Ishikawa (cell line): ENCODE data around the gene ITPR1.

ENCODE experiments used
- CEBPB ChIP-seq: IDR thresholded peaks from 2 replicates; pipeline ENCODE4 v1.6.1; 2012
- CREB1 ChIP-seq: IDR thresholded peaks from 2 replicates; pipeline ENCODE4 v1.6.1; 2012; ENCODE audit warnings: low read depth
- EGR1 ChIP-seq: IDR thresholded peaks from 2 replicates; pipeline ENCODE4 v1.6.1; 2012
- EP300 ChIP-seq: IDR thresholded peaks from 2 replicates; pipeline ENCODE4 v1.6.1; 2012; ENCODE audit warnings: borderline replicate concordance
- FOXM1 ChIP-seq: IDR thresholded peaks from 2 replicates; pipeline ENCODE4 v1.6.1; 2012; ENCODE audit warnings: low read depth, borderline replicate concordance
- NFIC ChIP-seq: IDR thresholded peaks from 2 replicates; pipeline ENCODE4 v1.6.1; 2012
- RAD21 ChIP-seq: IDR thresholded peaks from 2 replicates; pipeline ENCODE4 v1.6.1; 2012; ENCODE audit warnings: low read depth
- TAF1 ChIP-seq: IDR thresholded peaks from 2 replicates; pipeline ENCODE4 v1.6.1; 2012; ENCODE audit warnings: low read depth, mild to moderate bottlenecking
- TCF12 ChIP-seq: IDR thresholded peaks from 2 replicates; pipeline ENCODE4 v1.6.1; 2012; ENCODE audit warnings: low read depth
- TEAD4 ChIP-seq: IDR thresholded peaks from 2 replicates; pipeline ENCODE4 v1.6.1; 2012
- YY1 ChIP-seq: IDR thresholded peaks from 2 replicates; pipeline ENCODE4 v1.6.1; 2012; ENCODE audit warnings: low read depth
- ZBTB7A ChIP-seq: IDR thresholded peaks from 2 replicates; pipeline ENCODE4 v1.6.1; 2012; ENCODE audit warnings: low read depth
- TF ChIP-seq, protein P1 (sequence below): IDR thresholded peaks from 2 replicates; pipeline ENCODE4 v1.6.1; 2012; ENCODE audit warnings: low read depth, mild to moderate bottlenecking
- TF ChIP-seq, protein P2 (sequence below): IDR thresholded peaks from 2 replicates; pipeline ENCODE4 v1.6.1; 2012
- TF ChIP-seq, protein P3 (sequence below): IDR thresholded peaks from 2 replicates; pipeline ENCODE4 v1.6.1; 2012

The ITPR1 gene

DNA sequence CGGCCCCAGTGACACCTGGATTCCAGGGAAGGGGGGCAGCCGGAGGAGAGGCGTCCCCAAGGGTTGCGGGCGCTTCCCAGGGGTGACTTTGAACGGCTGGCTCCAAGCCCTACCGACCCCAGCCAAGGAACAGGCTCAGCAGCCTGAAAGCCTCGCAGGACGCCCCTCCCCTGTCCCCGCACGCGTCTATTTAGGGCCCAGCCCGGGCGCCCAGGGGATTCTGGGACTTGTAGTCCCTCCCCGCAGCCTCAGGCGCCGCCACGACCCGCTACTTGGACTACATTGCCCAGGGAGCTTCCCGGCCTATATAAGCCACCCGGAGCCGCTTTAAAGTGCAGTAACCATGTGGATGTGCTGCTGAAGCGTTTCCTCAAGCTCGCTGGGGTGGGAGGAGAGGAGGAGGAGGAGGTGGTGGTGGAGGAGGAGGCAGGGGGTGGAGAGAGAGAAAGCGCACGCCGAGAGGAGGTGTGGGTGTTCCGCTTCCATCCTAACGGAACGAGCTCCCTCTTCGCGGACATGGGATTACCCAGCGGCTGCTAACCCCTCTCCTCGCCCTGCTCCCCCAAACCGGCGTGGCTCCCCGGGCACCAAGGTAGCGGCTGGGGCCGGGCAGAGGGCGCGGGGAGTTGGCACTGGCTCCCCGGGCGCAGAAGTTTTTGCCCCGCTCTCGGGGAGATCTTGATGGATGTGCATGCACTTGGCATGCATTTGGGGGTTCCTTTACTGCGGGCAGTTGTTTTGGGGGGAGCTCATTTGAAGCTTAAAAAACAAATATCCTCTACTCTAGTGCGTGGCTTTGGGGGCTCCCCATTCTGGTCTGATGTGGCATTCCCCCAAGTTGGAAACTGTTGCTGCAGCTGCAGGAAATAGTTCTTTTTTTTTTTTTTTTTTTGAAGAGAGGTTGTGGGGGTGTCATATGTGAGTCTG is at the start of gene ITPR1:
ITPR1 (plus strand) TSS at position 335 of the 927 bp plus-strand sequence. CDS start 23,144 bp downstream, outside the sequence.
- TF ChIP-seq TAF1 (peak; percentile 81), YY1 (no peak), EGR1 (no peak), TEAD4 (no peak), EP300 (no peak), TCF12 (0 out of 2 replicates have a peak, but pooled peaks have one; percentile 24), CREB1 (no peak), CEBPB (no peak), ZBTB7A (no peak), FOXM1 (no peak), RAD21 (no peak), NFIC (no peak)
- TF ChIP-seq, protein P1, sequence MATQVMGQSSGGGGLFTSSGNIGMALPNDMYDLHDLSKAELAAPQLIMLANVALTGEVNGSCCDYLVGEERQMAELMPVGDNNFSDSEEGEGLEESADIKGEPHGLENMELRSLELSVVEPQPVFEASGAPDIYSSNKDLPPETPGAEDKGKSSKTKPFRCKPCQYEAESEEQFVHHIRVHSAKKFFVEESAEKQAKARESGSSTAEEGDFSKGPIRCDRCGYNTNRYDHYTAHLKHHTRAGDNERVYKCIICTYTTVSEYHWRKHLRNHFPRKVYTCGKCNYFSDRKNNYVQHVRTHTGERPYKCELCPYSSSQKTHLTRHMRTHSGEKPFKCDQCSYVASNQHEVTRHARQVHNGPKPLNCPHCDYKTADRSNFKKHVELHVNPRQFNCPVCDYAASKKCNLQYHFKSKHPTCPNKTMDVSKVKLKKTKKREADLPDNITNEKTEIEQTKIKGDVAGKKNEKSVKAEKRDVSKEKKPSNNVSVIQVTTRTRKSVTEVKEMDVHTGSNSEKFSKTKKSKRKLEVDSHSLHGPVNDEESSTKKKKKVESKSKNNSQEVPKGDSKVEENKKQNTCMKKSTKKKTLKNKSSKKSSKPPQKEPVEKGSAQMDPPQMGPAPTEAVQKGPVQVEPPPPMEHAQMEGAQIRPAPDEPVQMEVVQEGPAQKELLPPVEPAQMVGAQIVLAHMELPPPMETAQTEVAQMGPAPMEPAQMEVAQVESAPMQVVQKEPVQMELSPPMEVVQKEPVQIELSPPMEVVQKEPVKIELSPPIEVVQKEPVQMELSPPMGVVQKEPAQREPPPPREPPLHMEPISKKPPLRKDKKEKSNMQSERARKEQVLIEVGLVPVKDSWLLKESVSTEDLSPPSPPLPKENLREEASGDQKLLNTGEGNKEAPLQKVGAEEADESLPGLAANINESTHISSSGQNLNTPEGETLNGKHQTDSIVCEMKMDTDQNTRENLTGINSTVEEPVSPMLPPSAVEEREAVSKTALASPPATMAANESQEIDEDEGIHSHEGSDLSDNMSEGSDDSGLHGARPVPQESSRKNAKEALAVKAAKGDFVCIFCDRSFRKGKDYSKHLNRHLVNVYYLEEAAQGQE: no peak
- TF ChIP-seq, protein P2, sequence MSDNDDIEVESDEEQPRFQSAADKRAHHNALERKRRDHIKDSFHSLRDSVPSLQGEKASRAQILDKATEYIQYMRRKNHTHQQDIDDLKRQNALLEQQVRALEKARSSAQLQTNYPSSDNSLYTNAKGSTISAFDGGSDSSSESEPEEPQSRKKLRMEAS: peak; percentile 39
- TF ChIP-seq, protein P3, sequence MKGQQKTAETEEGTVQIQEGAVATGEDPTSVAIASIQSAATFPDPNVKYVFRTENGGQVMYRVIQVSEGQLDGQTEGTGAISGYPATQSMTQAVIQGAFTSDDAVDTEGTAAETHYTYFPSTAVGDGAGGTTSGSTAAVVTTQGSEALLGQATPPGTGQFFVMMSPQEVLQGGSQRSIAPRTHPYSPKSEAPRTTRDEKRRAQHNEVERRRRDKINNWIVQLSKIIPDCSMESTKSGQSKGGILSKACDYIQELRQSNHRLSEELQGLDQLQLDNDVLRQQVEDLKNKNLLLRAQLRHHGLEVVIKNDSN: no peak

DNA sequence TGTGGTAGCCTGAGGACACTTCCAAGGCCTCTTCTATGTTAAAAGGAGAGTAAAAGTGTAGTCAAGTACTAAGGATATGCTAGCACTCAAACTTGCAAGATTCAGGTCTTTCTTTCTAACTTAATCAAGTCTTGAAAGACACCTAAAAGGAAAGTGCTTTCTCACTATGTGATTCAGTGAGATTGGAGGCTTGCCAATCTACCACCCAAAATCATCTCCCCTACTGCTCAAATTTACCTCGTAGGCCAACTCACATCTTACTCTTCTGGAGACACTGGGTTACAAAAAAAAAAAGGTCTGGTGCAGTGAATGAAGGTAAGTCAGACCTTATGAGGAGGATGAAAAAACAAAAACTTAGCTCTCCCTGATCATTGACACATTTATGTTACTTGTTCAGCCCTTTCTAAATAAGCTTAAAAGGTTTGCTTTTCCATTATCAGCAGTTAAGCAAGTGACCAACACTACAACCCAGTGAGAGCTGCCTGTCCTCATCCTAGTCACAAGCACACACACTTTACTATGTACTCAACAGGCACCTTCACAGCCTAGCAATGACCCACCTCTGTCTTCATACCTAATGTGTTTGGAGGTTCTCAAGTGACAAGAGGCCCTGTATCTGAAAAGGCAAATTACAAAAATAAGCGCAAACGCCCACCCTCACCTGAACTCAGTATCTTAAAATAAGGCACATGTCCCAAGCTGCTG is 45.7 kb upstream of the ITPR1 start:
- no peak for TF ChIP-seq TAF1
- no peak for TF ChIP-seq CEBPB
- TF ChIP-seq, protein P1: no peak
- TF ChIP-seq EGR1: no peak
- no peak for TF ChIP-seq RAD21
- TF ChIP-seq YY1: no peak
- TF ChIP-seq TEAD4: no peak
- TF ChIP-seq, protein P3: no peak
- TF ChIP-seq CREB1: no peak
- TF ChIP-seq, protein P2: no peak
- no peak for TF ChIP-seq NFIC
- no peak for TF ChIP-seq ZBTB7A
- no peak for TF ChIP-seq EP300
- no peak for TF ChIP-seq FOXM1
- no peak for TF ChIP-seq TCF12

DNA sequence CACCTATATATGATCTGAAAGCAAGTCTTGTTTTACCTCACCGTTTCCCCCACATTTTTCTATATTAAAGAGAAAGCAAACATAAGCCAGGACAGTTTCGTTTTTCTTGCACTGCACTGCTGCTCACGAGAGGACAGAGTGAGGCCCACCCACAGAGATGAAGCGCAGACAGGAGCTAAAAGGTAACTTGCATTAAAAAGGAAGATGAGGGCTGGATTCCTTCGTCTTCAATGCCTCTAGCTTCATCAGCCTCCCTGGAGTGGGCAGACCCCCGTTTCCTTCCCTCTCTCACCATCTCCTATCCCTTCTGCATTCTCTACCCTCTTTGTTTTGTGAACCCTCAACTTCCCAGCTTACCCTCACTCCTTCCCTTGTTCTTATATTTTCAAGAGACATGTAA is 45.0 kb upstream of the ITPR1 start:
- TF ChIP-seq, protein P1: no peak
- TF ChIP-seq ZBTB7A (no peak), TEAD4 (no peak), YY1 (no peak), TAF1 (no peak), EP300 (no peak), RAD21 (no peak)
- TF ChIP-seq, protein P2: no peak
- TF ChIP-seq, protein P3: no peak
